Astrocyte of the spinal cord (primary cell): ENCODE results near the gene CCDC34.

Source experiments
- DNase-seq: peaks from one replicate; pipeline ENCODE4 v3.0.0; 2011; ENCODE audit warnings: low read depth, low spot score
- H3K4me3 ChIP-seq: 2 replicates; pipeline ENCODE4 v1.5.1; 2011; ENCODE audit warnings: low read depth, mild to moderate bottlenecking, low read length, moderate library complexity
- in situ Hi-C: cut with HindIII; loops from 2 replicates; pipeline ENCODE4 v1.10.0; 2017; ENCODE audit warnings: low sequenced_read_pairs
- TF ChIP-seq, protein P1 (sequence below): IDR thresholded peaks from 2 replicates; pipeline ENCODE4 v1.5.1; 2012; ENCODE audit warnings: low read depth, mild to moderate bottlenecking, low read length, inconsistent platforms

The CCDC34 gene

DNA sequence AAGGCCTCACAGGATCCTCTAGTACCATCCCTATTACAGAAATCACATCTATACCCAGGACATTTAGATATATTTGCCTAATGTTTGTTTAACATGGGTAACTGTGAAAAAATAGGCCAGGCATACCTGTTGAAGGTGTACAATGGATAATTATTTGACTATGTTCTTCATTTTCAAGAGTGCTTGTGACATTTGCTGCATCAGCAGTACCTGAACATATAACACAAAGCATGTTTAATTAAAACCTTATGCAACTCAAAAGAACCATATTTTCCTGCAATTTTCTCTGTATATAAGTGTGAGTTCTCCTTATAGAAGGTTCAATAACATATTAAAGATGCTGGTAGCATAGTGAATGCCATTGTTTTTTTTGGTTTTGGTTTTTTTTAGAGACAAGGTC lies 8.5 kb upstream of the CCDC34 start:
- in situ Hi-C loops = no loop called here
- TF ChIP-seq, protein P1, sequence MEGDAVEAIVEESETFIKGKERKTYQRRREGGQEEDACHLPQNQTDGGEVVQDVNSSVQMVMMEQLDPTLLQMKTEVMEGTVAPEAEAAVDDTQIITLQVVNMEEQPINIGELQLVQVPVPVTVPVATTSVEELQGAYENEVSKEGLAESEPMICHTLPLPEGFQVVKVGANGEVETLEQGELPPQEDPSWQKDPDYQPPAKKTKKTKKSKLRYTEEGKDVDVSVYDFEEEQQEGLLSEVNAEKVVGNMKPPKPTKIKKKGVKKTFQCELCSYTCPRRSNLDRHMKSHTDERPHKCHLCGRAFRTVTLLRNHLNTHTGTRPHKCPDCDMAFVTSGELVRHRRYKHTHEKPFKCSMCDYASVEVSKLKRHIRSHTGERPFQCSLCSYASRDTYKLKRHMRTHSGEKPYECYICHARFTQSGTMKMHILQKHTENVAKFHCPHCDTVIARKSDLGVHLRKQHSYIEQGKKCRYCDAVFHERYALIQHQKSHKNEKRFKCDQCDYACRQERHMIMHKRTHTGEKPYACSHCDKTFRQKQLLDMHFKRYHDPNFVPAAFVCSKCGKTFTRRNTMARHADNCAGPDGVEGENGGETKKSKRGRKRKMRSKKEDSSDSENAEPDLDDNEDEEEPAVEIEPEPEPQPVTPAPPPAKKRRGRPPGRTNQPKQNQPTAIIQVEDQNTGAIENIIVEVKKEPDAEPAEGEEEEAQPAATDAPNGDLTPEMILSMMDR = no peak
- DNase-seq = no peak
- H3K4me3 ChIP-seq = no peak overlapping the region

DNA sequence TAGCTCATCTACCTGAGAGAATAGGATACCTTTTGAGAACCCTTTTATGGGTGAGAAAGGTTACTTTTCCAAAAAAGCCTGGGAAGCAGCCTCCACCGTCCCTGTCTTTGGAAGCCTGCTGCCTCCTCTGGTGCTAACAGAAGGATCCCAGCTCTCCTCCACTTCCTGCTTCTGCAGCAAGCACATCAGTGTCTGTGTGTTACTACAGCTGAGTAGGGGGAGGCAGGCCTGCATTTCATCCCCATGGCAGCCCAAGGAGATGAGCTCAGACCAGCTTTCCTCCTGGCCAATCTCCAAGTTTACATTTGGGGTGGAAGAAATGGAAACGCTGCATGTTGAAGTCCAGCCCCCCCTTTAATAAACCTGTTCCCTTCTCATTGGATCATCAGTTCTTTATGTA lies 7.4 kb upstream of the CCDC34 start:
- in situ Hi-C loops = no loop called here
- TF ChIP-seq, protein P1 = no peak
- no peak overlapping the region for H3K4me3 ChIP-seq
- no peak for DNase-seq

DNA sequence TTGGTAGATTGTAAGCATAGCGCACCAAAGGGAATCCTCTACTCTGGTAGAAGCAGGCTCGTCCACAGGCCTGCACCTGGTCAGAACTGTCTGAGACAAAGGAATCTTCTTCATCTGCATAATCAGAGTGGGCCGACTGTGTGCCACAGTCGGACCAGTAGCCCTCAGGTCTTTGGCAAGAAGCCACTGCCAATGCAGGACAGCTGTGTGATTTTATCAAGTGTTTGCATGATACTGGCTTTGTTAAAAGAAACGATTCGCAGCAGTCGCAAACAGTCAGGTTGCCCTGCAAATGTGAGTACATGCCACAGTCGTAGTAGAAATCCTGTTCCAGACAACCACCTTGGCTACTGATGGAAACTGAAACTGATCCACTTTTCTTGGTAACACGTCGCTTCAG lies 4.9 kb upstream of the CCDC34 start:
- in situ Hi-C loops = no loop called here
- TF ChIP-seq, protein P1 = no peak
- H3K4me3 ChIP-seq = no peak overlapping the region
- DNase-seq = no peak

DNA sequence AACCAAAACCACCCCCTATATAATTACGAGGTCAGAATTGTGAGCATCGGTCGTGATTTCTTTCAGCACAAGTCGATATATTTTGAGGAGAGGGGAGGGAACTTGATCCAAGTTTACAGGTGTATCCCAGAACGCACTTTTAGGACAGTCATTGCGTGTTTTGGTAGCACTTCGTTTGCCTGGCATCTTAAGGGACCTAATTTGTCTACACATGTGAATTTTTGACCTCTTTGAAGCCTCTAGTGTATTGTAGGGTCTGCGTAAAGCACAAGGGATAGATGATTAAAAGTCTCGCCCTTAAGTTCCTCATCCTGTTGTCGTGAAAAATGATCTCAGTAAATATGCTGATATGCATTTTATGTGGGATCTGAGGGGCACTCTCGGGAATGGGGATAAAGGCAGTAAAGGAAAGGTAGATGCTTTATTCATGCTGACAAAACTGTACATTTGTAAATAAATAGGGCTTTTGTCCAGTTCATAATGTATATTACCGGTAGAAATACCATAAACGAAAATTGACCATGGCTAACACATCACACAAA lies 632 bp upstream of the CCDC34 start:
- no peak for DNase-seq
- in situ Hi-C loops = no loop called here
- TF ChIP-seq, protein P1 = no peak
- H3K4me3 ChIP-seq = peak overlapping the region; percentile 83

DNA sequence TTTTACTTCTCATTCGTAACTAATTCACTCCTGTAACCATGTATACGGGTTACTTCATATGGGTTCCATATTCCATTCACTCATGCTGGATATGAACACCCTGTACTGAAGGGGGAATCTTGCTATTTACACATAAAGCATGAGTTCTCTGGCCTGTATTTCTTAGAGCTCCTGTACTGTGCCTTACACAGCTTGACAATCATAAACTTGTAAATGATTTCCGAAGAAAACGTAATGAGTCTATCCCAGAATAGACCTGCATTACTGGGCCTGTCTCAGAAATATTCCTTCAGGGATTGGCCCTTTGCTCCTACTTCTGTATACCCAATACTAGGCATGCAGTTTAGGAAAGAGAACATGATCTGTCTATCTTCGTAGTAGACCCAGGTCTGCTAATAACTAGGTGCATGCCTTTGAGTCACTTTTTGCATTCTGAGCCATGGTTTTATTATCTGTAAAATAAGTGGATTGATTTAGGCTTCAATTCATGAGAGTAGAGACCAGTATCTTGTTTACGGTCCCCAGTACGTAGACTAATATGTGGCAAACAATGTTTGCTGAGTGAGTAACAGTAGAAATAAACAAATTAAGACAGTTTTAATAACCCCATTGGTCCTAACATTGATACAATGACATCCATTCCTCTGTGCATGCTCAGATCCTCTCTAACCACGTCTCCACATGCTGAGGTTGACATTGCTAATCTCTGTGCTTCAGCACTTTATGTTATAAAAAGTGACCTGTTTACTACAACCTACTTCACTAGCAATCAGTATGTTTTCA lies 1.2 kb downstream of the CCDC34 start:
- in situ Hi-C loops = no loop called here
- DNase-seq = no peak
- TF ChIP-seq, protein P1 = no peak
- H3K4me3 ChIP-seq = peak overlapping the region; percentile 83

DNA sequence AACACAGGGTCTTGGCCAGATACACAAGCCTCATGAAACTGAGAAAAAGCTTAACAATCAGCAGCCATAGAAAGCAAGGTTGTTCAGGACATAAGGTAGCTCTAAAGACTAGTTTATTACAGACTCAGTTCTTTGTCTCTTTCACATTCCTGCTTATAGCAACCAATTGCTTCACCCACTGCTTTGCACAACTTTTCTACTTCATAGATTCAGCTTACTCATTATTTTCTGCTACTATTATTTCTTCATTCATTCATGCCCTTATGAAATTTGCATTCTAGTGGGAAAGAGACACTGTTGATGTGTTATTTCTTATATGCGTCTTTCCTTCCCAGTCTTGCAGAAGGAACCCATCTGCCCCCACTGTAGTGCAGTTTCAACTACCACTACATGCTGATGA lies 4.7 kb downstream of the CCDC34 start:
- DNase-seq = no peak
- no peak overlapping the region for H3K4me3 ChIP-seq
- in situ Hi-C loops = no loop called here
- TF ChIP-seq, protein P1 = no peak
